Measurements from ENCODE around the gene PRSS21.

The PRSS21 gene

GRCh38 chr16:2867661-2867986 lies 50.6 kb downstream of the PRSS21 start:
- TF ChIP-seq Cebpa-rat (IDR thresholded peaks at IDR 0.05), result no peak
- no peaks in the 10 kb centered on the region for H3K36me3 ChIP-seq
- H3K27ac ChIP-seq, result peak overlapping the region; percentile 83 to 95 (median 91)
- no peaks in the 10 kb centered on the region for H4K20me1 ChIP-seq
- peak overlapping the region; percentile 49 to 73 (median 67) for H3K4me3 ChIP-seq
- peak overlapping the region; percentile 75 to 97 (median 87) for H3K4me2 ChIP-seq
- peak overlapping the region; percentile 83 to 92 (median 87) for H3K9ac ChIP-seq
- H3K27me3 ChIP-seq, result no peaks in the 10 kb centered on the region
- no peaks in the 10 kb centered on the region for H3K9me3 ChIP-seq (replicated peaks in 1 of 11)
- peaks cover 11 to 32% (median 19%) of the 10 kb centered on the region in 10 experiments for H3K4me1 ChIP-seq

DNA sequence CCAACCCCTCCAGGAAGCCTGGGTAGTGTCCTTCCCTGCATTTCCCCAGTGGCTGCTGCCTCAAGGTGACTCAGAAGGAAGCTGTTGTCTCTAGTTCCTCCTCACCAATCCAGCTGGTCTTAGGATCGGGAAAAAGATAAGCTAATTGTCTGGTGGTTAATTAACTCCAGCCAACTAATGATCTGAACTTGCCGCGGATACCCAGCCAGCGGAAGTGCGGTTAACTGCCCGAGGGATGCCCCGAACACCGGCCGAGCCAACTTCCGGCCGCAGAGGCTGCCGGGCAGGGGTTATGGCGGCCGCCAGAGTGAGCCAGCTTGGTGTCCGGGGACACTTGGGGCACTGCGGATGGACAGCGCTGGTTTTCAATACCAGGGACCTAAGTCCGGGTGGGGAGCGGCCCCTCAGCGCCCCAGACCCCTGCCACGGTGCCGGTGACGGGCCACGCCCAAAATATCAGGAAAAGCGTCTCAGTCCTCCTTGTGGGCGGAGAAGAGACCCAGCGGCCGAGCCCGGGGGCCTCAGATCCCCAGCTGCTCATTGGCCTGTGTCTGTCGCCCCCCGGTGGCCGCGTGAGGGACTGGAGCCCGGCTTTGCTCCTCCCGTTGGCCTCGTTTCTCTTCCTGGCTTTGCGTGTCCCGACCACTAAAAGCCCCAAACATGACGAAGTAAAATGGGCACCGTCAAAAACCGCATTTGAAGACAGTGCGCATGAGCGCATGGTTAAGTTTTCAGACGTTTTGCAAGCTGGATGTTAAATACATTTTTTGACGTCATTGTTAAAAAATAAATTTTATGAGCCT lies 51.2 kb downstream of the PRSS21 start:
- peak overlapping the region; percentile 83 to 95 (median 91) for H3K27ac ChIP-seq
- peak overlapping the region; percentile 83 to 92 (median 87) for H3K9ac ChIP-seq
- TF ChIP-seq Cebpa-rat (IDR thresholded peaks at IDR 0.05), result no peak
- H4K20me1 ChIP-seq, result no peaks in the 10 kb centered on the region
- no peaks in the 10 kb centered on the region for H3K36me3 ChIP-seq
- peaks cover 17 to 38% (median 24%) of the 10 kb centered on the region in 10 experiments for H3K4me1 ChIP-seq
- H3K4me3 ChIP-seq, result peak overlapping the region; percentile 49 to 73 (median 67)
- no peaks in the 10 kb centered on the region for H3K9me3 ChIP-seq (replicated peaks in 1 of 11)
- H3K27me3 ChIP-seq, result no peaks in the 10 kb centered on the region
- peak overlapping the region; percentile 75 to 97 (median 87) for H3K4me2 ChIP-seq
